ENCODE results near the gene TMEM214. TPM values are rescaled to one million over a fixed set of nuclear protein-coding genes. Genes with fewer than 3 reads are reported as not detected.

Gene TMEM214
- total and polyA plus RNA-seq, 4 experiments from 2014 or later = 25.6 to 99.8 (median 65.9) TPM

DNA sequence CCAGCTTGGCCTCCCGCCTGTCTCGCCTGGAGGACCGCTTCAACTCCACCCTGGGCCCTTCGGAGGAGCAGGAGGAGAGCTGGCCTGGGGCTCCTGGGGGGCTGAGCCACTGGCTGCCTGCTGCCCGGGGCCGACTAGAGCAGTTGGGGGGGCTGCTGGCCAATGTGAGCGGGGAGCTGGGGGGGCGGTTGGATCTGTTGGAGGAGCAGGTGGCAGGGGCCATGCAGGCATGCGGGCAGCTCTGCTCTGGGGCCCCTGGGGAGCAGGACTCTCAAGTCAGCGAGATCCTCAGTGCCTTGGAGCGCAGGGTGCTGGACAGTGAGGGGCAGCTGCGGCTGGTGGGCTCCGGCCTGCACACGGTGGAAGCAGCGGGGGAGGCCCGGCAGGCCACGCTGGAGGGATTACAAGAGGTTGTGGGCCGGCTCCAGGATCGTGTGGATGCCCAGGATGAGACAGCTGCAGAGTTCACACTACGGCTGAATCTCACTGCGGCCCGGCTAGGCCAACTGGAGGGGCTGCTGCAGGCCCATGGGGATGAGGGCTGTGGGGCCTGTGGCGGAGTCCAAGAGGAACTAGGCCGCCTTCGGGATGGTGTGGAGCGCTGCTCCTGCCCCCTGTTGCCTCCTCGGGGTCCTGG, 50.1 kb downstream of the TMEM214 start:
- H3K4me3 Mint-ChIP-seq = no peak overlapping the region
- ChIA-PET CTCF (ENCODE audit: partially characterized antibody) (interaction anchor here (1.5 to 8.4 kb wide), 3 partner anchors 10 to 32 kb away, joined by 5 to 46 read pairs (median 7); partner anchors contain the start of genes AGBL5 and OST4), POLR2A (ENCODE audit: partially characterized antibody) (interaction anchor here (0.6 to 18.9 kb wide), 7 partner anchors 11 to 346 kb away, joined by 3 to 402 read pairs (median 5); partner anchors contain the start of genes AGBL5, ATRAID, NRBP1 and OST4)
- H3K9me3 Mint-ChIP-seq = no peaks in the 10 kb centered on the region
- Histone ChIP-seq H3K4me1 (ENCODE audit: insufficient read depth, low read length) (peaks cover 41% of the 10 kb centered on the region), H3K27ac (ENCODE audit: low read depth, low read length) (no peak overlapping the region), H3K27me3 (ENCODE audit: insufficient read depth, low read length) (no peaks in the 10 kb centered on the region), H3K4me3 (ENCODE audit: low read length in 2 of 2) (no peak overlapping the region), H3K36me3 (ENCODE audit: insufficient read depth, low read length) (no peaks in the 10 kb centered on the region), H3K9me3 (ENCODE audit: control insufficient read depth in 1 of 2, low read length in 2 of 2) (no peaks in the 10 kb centered on the region)
- DNase-seq = no peak
- H3K27ac Mint-ChIP-seq = no peak overlapping the region
- peaks cover 0 to under 1% of the 10 kb centered on the region in 2 donors for H3K27me3 Mint-ChIP-seq
- H3K36me3 Mint-ChIP-seq = peaks cover 0 to 2% of the 10 kb centered on the region in 2 donors
- H3K4me1 Mint-ChIP-seq = peaks cover 17 to 45% (median 31%) of the 10 kb centered on the region in 4 donors
- intact Hi-C loops (cut with micrococcal nuclease) = no loop called here

DNA sequence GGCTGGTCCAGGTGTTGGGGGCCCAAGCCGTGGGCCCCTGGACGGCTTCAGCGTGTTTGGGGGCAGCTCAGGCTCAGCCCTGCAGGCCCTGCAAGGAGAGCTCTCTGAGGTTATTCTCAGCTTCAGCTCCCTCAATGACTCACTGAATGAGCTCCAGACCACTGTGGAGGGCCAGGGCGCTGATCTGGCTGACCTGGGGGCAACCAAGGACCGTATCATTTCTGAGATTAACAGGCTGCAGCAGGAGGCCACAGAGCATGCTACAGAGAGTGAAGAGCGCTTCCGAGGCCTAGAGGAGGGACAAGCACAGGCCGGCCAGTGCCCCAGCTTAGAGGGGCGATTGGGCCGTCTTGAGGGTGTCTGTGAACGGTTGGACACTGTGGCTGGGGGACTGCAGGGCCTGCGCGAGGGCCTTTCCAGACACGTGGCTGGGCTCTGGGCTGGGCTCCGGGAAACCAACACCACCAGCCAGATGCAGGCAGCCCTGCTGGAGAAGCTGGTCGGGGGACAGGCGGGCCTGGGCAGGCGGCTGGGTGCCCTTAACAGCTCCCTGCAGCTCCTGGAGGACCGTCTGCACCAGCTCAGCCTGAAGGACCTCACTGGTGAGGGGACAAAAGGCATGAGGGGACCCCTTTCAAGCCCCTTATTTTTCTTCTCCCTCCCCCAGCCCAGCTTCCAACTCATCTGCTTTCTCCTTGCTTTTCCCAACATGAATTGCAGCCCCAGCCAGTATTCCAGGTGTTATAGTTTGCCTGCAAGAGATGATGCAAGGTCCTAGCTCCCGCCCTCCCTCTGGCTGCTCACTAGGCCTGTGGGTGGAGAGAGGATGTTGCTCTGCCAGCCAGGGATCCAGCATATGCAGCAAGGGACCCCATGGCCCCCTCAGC, 50.9 kb downstream of the TMEM214 start:
- H3K9me3 ChIP-seq (ENCODE audit: control insufficient read depth in 1 of 2, low read length in 2 of 2) = no peaks in the 10 kb centered on the region
- CTCF ChIA-PET (ENCODE audit: partially characterized antibody) = interaction anchor here (1.5 to 8.4 kb wide), 3 partner anchors 11 to 33 kb away, joined by 5 to 46 read pairs (median 7); partner anchors contain the start of genes AGBL5 and OST4
- no peak for DNase-seq
- intact Hi-C loops (cut with micrococcal nuclease) = no loop called here
- H3K4me3 Mint-ChIP-seq = peak overlapping the region in 2 of 8 donors; percentile 58 to 61
- H3K4me1 Mint-ChIP-seq = peaks cover 16 to 44% (median 31%) of the 10 kb centered on the region in 4 donors
- no peaks in the 10 kb centered on the region for H3K27me3 ChIP-seq (ENCODE audit: insufficient read depth, low read length)
- H3K36me3 Mint-ChIP-seq = peaks cover 0 to 2% of the 10 kb centered on the region in 2 donors
- no peak overlapping the region for H3K27ac ChIP-seq (ENCODE audit: low read depth, low read length)
- H3K36me3 ChIP-seq (ENCODE audit: insufficient read depth, low read length) = no peaks in the 10 kb centered on the region
- H3K4me3 ChIP-seq (ENCODE audit: low read length in 2 of 2) = no peak overlapping the region
- H3K4me1 ChIP-seq (ENCODE audit: insufficient read depth, low read length) = peaks cover 41% of the 10 kb centered on the region
- no peaks in the 10 kb centered on the region for H3K27me3 Mint-ChIP-seq
- POLR2A ChIA-PET (ENCODE audit: partially characterized antibody) = interaction anchor here (0.7 to 18.9 kb wide), 5 partner anchors 12 to 345 kb away, joined by 3 to 402 read pairs (median 4); partner anchors contain the start of genes AGBL5, NRBP1 and OST4
- H3K9me3 Mint-ChIP-seq = no peaks in the 10 kb centered on the region
- H3K27ac Mint-ChIP-seq = peak overlapping the region in 5 of 7 donors; percentile 66 to 89 (median 85)

DNA sequence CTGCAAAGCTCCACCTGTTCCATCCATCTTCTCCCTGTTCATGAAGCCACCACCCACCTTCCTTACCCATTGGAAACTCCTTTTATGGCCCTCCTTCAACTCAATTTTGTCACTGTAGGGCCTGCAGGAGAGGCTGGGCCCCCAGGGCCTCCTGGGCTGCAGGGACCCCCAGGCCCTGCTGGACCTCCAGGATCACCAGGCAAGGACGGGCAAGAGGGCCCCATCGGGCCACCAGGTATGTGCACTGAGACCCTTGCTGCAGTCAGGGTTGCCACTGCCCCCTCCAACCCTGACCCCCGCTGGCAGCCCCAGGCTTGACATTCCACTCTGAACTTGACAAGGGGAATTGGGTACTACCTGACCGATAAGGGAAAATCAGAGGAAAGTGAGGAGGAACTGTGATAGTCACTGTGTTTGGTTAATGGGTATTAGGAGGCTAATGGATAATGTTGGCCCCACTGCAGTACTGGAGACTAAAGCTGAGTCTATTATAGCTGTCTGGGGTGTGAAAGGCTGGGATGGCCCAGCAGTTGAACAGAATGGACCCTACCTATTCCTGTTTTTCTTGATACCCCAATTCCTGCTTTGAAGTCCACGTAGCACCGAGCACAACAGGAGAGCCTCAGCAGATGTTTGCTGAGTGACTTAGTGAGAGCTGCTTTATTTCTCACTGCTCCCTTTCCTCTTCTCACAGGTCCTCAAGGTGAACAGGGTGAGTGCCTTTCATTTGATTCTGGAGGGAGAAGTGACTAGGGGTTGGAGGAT, 51.7 kb downstream of the TMEM214 start:
- peaks cover 16 to 44% (median 31%) of the 10 kb centered on the region in 4 donors for H3K4me1 Mint-ChIP-seq
- Histone ChIP-seq H3K4me1 (ENCODE audit: insufficient read depth, low read length) (peaks cover 41% of the 10 kb centered on the region), H3K4me3 (ENCODE audit: low read length in 2 of 2) (no peak overlapping the region), H3K36me3 (ENCODE audit: insufficient read depth, low read length) (no peaks in the 10 kb centered on the region), H3K27me3 (ENCODE audit: insufficient read depth, low read length) (no peaks in the 10 kb centered on the region), H3K9me3 (ENCODE audit: control insufficient read depth in 1 of 2, low read length in 2 of 2) (no peaks in the 10 kb centered on the region), H3K27ac (ENCODE audit: low read depth, low read length) (no peak overlapping the region)
- peak overlapping the region in 5 of 7 donors; percentile 8 to 89 (median 85) for H3K27ac Mint-ChIP-seq
- no peak for DNase-seq
- peaks cover 0 to 2% of the 10 kb centered on the region in 2 donors for H3K36me3 Mint-ChIP-seq
- no peaks in the 10 kb centered on the region for H3K9me3 Mint-ChIP-seq
- H3K27me3 Mint-ChIP-seq = no peaks in the 10 kb centered on the region
- intact Hi-C loops (cut with micrococcal nuclease) = loop anchor here (5.0 kb wide), 1 partner anchor 343 kb away; the partner anchor contains the start of gene NRBP1
- ChIA-PET POLR2A (ENCODE audit: partially characterized antibody) (interaction anchor here (0.8 to 18.9 kb wide), 7 partner anchors 13 to 128 kb away, joined by 3 to 402 read pairs (median 5); partner anchors contain the start of genes AGBL5, ATRAID, OST4 and SLC5A6), CTCF (ENCODE audit: partially characterized antibody) (interaction anchor here (2.9 to 8.4 kb wide), 2 partner anchors 12 to 33 kb away, joined by 7 to 46 read pairs; partner anchors contain the start of genes AGBL5 and OST4)
- H3K4me3 Mint-ChIP-seq = peak overlapping the region in 6 of 8 donors; percentile 8 to 77 (median 55)

DNA sequence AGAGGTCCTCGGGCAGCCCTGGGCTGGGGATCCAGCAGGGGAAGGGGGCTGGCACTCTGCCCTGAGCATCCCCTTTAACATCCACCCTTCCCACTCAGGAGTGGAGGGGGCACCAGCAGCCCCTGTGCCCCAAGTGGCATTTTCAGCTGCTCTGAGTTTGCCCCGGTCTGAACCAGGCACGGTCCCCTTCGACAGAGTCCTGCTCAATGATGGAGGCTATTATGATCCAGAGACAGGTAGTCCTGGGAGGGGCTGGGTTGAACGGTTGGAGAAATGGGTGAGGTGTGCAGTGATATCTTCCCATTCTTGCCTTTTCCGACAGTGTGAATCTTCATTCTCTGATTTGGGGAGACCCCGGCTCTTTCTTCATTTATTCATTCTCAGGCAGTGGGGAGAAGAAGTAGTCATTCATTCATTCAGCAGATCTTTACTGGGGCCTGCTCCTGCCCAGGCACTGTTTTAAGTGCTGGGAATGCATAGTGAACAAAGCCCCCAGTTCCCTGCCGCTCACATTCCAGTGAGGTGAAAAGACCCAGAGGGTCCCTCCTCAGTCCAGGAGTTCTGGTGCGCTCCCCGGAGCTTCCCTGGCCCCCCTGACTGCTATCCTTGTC, 52.4 kb downstream of the TMEM214 start:
- Mint-ChIP-seq H3K36me3 (peaks cover 0 to 2% of the 10 kb centered on the region in 2 donors), H3K9me3 (no peaks in the 10 kb centered on the region), H3K4me1 (peaks cover 15 to 44% (median 29%) of the 10 kb centered on the region in 4 donors), H3K27me3 (no peaks in the 10 kb centered on the region), H3K4me3 (peak overlapping the region; percentile 60 to 90 (median 65)), H3K27ac (peak overlapping the region; percentile 6 to 88 (median 72))
- no peak for DNase-seq
- H3K4me1 ChIP-seq (ENCODE audit: insufficient read depth, low read length) = peaks cover 41% of the 10 kb centered on the region
- POLR2A ChIA-PET (ENCODE audit: partially characterized antibody) = interaction anchor here (0.6 to 8.8 kb wide), 15 partner anchors 11 to 132 kb away, joined by 3 to 187 read pairs (median 4); partner anchors contain the start of genes AGBL5, ATRAID, OST4 and PREB
- H3K27me3 ChIP-seq (ENCODE audit: insufficient read depth, low read length) = no peaks in the 10 kb centered on the region
- intact Hi-C loops (cut with micrococcal nuclease) = loop anchor here (5.0 kb wide), 1 partner anchor 342 kb away; the partner anchor contains the start of gene NRBP1
- H3K36me3 ChIP-seq (ENCODE audit: insufficient read depth, low read length) = no peaks in the 10 kb centered on the region
- H3K4me3 ChIP-seq (ENCODE audit: low read length in 2 of 2) = peak overlapping the region; percentile 11 to 75
- CTCF ChIA-PET (ENCODE audit: partially characterized antibody) = interaction anchor here (0.6 to 8.4 kb wide), 3 partner anchors 12 to 123 kb away, joined by 3 to 46 read pairs (median 4); partner anchors contain the start of gene OST4
- H3K27ac ChIP-seq (ENCODE audit: low read depth, low read length) = peak overlapping the region; percentile 80
- H3K9me3 ChIP-seq (ENCODE audit: control insufficient read depth in 1 of 2, low read length in 2 of 2) = no peaks in the 10 kb centered on the region

DNA sequence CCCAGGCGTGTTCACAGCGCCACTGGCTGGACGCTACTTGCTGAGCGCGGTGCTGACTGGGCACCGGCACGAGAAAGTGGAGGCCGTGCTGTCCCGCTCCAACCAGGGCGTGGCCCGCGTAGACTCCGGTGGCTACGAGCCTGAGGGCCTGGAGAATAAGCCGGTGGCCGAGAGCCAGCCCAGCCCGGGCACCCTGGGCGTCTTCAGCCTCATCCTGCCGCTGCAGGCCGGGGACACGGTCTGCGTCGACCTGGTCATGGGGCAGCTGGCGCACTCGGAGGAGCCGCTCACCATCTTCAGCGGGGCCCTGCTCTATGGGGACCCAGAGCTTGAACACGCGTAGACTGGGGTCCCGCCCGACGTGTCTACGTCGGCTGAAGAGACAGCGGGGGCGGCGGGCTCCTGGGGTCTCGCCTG, 52.9 kb downstream of the TMEM214 start:
- Mint-ChIP-seq H3K4me3 (peak overlapping the region; percentile 60 to 90 (median 65)), H3K36me3 (peaks cover 0 to 2% of the 10 kb centered on the region in 2 donors), H3K4me1 (peaks cover 13 to 42% (median 26%) of the 10 kb centered on the region in 4 donors), H3K9me3 (no peaks in the 10 kb centered on the region), H3K27me3 (no peaks in the 10 kb centered on the region), H3K27ac (peak overlapping the region in 5 of 7 donors; percentile 4 to 88 (median 77))
- Histone ChIP-seq H3K27ac (ENCODE audit: low read depth, low read length) (peak overlapping the region; percentile 80), H3K9me3 (ENCODE audit: control insufficient read depth in 1 of 2, low read length in 2 of 2) (no peaks in the 10 kb centered on the region), H3K4me3 (ENCODE audit: low read length in 2 of 2) (peak overlapping the region; percentile 11 to 75), H3K27me3 (ENCODE audit: insufficient read depth, low read length) (no peaks in the 10 kb centered on the region), H3K36me3 (ENCODE audit: insufficient read depth, low read length) (no peaks in the 10 kb centered on the region), H3K4me1 (ENCODE audit: insufficient read depth, low read length) (peaks cover 38% of the 10 kb centered on the region)
- POLR2A ChIA-PET (ENCODE audit: partially characterized antibody) = interaction anchor here (0.6 to 8.8 kb wide), 14 partner anchors 10 to 131 kb away, joined by 3 to 187 read pairs (median 4); partner anchors contain the start of genes AGBL5, ATRAID, OST4 and PREB
- DNase-seq = peak in 1 of 5 donors; percentile 17
- CTCF ChIA-PET (ENCODE audit: partially characterized antibody) = interaction anchor here (0.6 to 8.4 kb wide), 3 partner anchors 13 to 124 kb away, joined by 3 to 46 read pairs (median 4); partner anchors contain the start of gene OST4
- intact Hi-C loops (cut with micrococcal nuclease) = loop anchor here (1.0 to 5.0 kb wide), 6 partner anchors 14 to 342 kb away; partner anchors contain the start of genes ATRAID, NRBP1, OST4 and PREB
